ENCODE measurements around the gene CASP3.

Gene CASP3

GRCh38 chr4:184649026-184649970 lies at the start of gene CASP3, which contains the start of gene PRIMPOL:
Gene CASP3, minus strand, starts transcription at chr4:184649447. Its CDS starts 10,994 bp downstream, at chr4:184638453.
Gene PRIMPOL, plus strand, starts transcription at chr4:184649738. Its CDS starts 7,403 bp downstream, at chr4:184657141.
- peak; percentile 89 to 96 for DNase-seq (ENCODE audit: low read depth in 2 of 2)

- no peak for DNase-seq (ENCODE audit: low read depth in 2 of 2)
Measured at GRCh38 chr4:184697956-184698355, 48.7 kb upstream of the CASP3 start.

GRCh38 chr4:184695178-184695896 lies 46.1 kb upstream of the CASP3 start:
- DNase-seq (ENCODE audit: low read depth in 2 of 2): no peak

GRCh38 chr4:184694412-184694956 lies 45.2 kb upstream of the CASP3 start:
- DNase-seq (ENCODE audit: low read depth in 2 of 2): no peak

- DNase-seq (ENCODE audit: low read depth in 2 of 2): no peak
Measured at GRCh38 chr4:184693056-184693455, 43.8 kb upstream of the CASP3 start.

- no peak for DNase-seq (ENCODE audit: low read depth in 2 of 2)
Measured at GRCh38 chr4:184689681-184690080, 40.4 kb upstream of the CASP3 start.

- DNase-seq (ENCODE audit: low read depth in 2 of 2): no peak
Measured at GRCh38 chr4:184688447-184688846, 39.2 kb upstream of the CASP3 start.

GRCh38 chr4:184688005-184688404 lies 38.8 kb upstream of the CASP3 start:
- no peak for DNase-seq (ENCODE audit: low read depth in 2 of 2)

- no peak for DNase-seq (ENCODE audit: low read depth in 2 of 2)
Measured at GRCh38 chr4:184684491-184685189, 35.4 kb upstream of the CASP3 start.

GRCh38 chr4:184681916-184682315 lies 32.7 kb upstream of the CASP3 start:
- no peak for DNase-seq (ENCODE audit: low read depth in 2 of 2)

GRCh38 chr4:184680698-184681097 lies 31.5 kb upstream of the CASP3 start:
- no peak for DNase-seq (ENCODE audit: low read depth in 2 of 2)

GRCh38 chr4:184675821-184676492 lies 26.7 kb upstream of the CASP3 start:
- no peak for DNase-seq (ENCODE audit: low read depth in 2 of 2)

- no peak for DNase-seq (ENCODE audit: low read depth in 2 of 2)
Measured at GRCh38 chr4:184675018-184675417, 25.8 kb upstream of the CASP3 start.

- DNase-seq (ENCODE audit: low read depth in 2 of 2): no peak
Measured at GRCh38 chr4:184674011-184674410, 24.8 kb upstream of the CASP3 start.

GRCh38 chr4:184672741-184673140 lies 23.5 kb upstream of the CASP3 start:
- no peak for DNase-seq (ENCODE audit: low read depth in 2 of 2)

- no peak for DNase-seq (ENCODE audit: low read depth in 2 of 2)
Measured at GRCh38 chr4:184671101-184671500, 21.9 kb upstream of the CASP3 start.

GRCh38 chr4:184669251-184669650 lies 20.0 kb upstream of the CASP3 start:
- no peak for DNase-seq (ENCODE audit: low read depth in 2 of 2)

- DNase-seq (ENCODE audit: low read depth in 2 of 2): no peak
Measured at GRCh38 chr4:184668511-184669114, 19.4 kb upstream of the CASP3 start.

GRCh38 chr4:184668096-184668495 lies 18.8 kb upstream of the CASP3 start:
- no peak for DNase-seq (ENCODE audit: low read depth in 2 of 2)

- DNase-seq (ENCODE audit: low read depth in 2 of 2): no peak
Measured at GRCh38 chr4:184666670-184667069, 17.4 kb upstream of the CASP3 start.

Measured in stimulated activated CD4-positive, alpha-beta T cell treated with anti-CD3 and anti-CD28 coated beads, Interleukin-1b, Interleukin-23, amount 100 ng/mL, for 4 hours (primary cell).